ENCODE results near the gene DLG4. TPM values are rescaled to one million over a fixed set of nuclear protein-coding genes. Genes with fewer than 3 reads are reported as not detected.

The DLG4 gene
- total and polyA plus RNA-seq, 2 donors (not counting 1 experiment from before 2014, with no cell fraction given): 2.0 to 12.5 TPM

DNA sequence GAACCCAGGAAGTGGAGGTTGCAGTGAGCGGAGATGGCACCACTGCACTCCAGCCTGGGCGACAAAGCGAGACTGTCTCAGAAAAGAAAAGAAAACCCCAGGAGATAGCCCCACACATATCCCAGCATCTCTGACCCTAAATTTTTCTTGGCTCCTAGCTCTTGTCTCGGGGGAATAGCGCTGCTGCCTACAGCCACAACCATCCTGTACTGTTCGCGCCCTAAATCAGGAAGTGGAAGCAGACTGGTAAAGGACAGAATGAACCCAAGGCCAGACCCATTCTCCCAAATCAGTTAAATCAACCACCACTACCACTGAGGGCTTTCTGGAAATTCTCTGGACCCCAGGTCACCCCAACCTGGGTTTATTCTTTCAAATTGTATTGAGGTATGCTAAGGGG is 30.2 kb upstream of the DLG4 start:
- no peaks in the 10 kb centered on the region for H3K27me3 ChIP-seq (replicated peaks in 1 of 4; ENCODE audit: control extremely low read depth in 1 of 4, control insufficient read depth in 3 of 4, insufficient read depth in 4 of 4, low read length in 3 of 4)
- peak overlapping the region; percentile 94 for H3K9ac ChIP-seq (ENCODE audit: low read length)
- peak overlapping the region; percentile 39 to 90 (median 78) for H3K4me3 ChIP-seq (ENCODE audit: control extremely low read depth in 1 of 5, extremely low read depth in 1 of 5, insufficient read depth in 1 of 5, low read depth in 2 of 5, low read length in 4 of 5)
- peaks cover 30 to 33% of the 10 kb centered on the region in 2 donors for H3K4me1 ChIP-seq (ENCODE audit: control insufficient read depth in 2 of 2, insufficient read depth in 2 of 2, low read length in 2 of 2)
- no peak for ATAC-seq (ENCODE audit: low read depth)
- Mint-ChIP-seq H3K27me3 (no peaks in the 10 kb centered on the region), H3K4me1 (peaks cover 44% of the 10 kb centered on the region), H3K9me3 (ENCODE audit: insufficient read depth) (no peaks in the 10 kb centered on the region), H3K4me3 (peak overlapping the region; percentile 94), H3K27ac (peak overlapping the region; percentile 94)
- peaks cover 11 to 31% of the 10 kb centered on the region in 2 experiments for H3K36me3 ChIP-seq (replicated peaks in 1 of 2; ENCODE audit: control extremely low read depth in 1 of 2, control insufficient read depth in 1 of 2, extremely low read depth in 1 of 2, insufficient read depth in 2 of 2, low read length in 1 of 2)
- POLR2A ChIA-PET: interaction anchor here (1.1 to 3.6 kb wide), 3 partner anchors 11 to 30 kb away, joined by 3 to 26 read pairs (median 7); partner anchors contain the start of genes ACADVL, DLG4, DVL2 and PHF23
- H4K20me1 ChIP-seq (ENCODE audit: control insufficient read depth, insufficient read depth, low read length, poor library complexity, severe bottlenecking): peaks cover 18% of the 10 kb centered on the region
- intact Hi-C loops (cut with micrococcal nuclease): loop anchor here (5.0 kb wide), 2 partner anchors 437 to 607 kb away; partner anchors contain the start of genes CYB5D1, NAA38, TMEM88 and TP53
- peak overlapping the region; percentile 99 for H3K4me2 ChIP-seq (replicated peaks; ENCODE audit: low read depth, low read length, poor library complexity, severe bottlenecking)
- H3K9me3 ChIP-seq (ENCODE audit: control extremely low read depth in 1 of 3, control insufficient read depth in 2 of 3, insufficient read depth in 1 of 3, low read length in 2 of 3): no peaks in the 10 kb centered on the region
- H3K79me2 ChIP-seq (ENCODE audit: control insufficient read depth, insufficient read depth, low read length): peaks cover 64% of the 10 kb centered on the region
- peak; percentile 53 for DNase-seq
- no peak overlapping the region for H2AFZ ChIP-seq (ENCODE audit: insufficient read depth, low read depth, low read length, poor library complexity, severe bottlenecking)
- TF ChIP-seq CTCF (IDR thresholded peaks at IDR 0.05) (no peak), EZH2 (IDR thresholded peaks at IDR 0.05; ENCODE audit: borderline replicate concordance, insufficient read depth, low read depth, low read length, poor library complexity, severe bottlenecking) (no peak)
- H3K27ac ChIP-seq (ENCODE audit: low read length in 2 of 2): peak overlapping the region; percentile 13 to 100
- CTCF ChIA-PET: interaction anchor here (1.0 to 1.3 kb wide), 2 partner anchors 9 to 44 kb away, joined by 3 to 4 read pairs; no protein-coding TSS in a partner anchor
- WGBS (ENCODE audit: insufficient coverage): 50% methylated on average over 5 of the region's 7 CpGs

DNA sequence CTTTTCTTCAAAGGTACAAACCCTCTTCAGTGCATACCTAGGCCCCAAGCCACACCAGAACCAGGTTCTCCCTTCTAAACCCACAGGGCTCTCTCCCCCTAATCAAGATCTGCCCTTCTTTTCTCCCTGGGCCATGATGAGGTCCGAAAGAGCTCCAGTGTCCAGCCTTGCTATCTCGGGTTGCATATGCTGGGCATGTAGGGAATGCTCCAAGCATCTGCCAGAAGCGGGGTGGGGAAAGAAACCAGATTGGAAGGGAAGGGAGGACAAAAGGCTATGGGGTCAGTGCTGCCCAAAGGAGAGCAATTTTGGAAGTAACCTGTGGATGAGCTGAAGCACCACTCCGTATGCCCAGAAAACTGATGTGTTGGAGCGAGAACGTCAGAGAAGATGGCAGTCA is 29.6 kb upstream of the DLG4 start:
- TF ChIP-seq EZH2 (IDR thresholded peaks at IDR 0.05; ENCODE audit: borderline replicate concordance, insufficient read depth, low read depth, low read length, poor library complexity, severe bottlenecking) (no peak), CTCF (IDR thresholded peaks at IDR 0.05) (no peak)
- H3K4me2 ChIP-seq (replicated peaks; ENCODE audit: low read depth, low read length, poor library complexity, severe bottlenecking): peak overlapping the region; percentile 25
- H3K36me3 ChIP-seq (replicated peaks in 1 of 2; ENCODE audit: control extremely low read depth in 1 of 2, control insufficient read depth in 1 of 2, extremely low read depth in 1 of 2, insufficient read depth in 2 of 2, low read length in 1 of 2): peaks cover 11 to 31% of the 10 kb centered on the region in 2 experiments
- ATAC-seq (ENCODE audit: low read depth): no peak
- no peak overlapping the region for H2AFZ ChIP-seq (ENCODE audit: insufficient read depth, low read depth, low read length, poor library complexity, severe bottlenecking)
- no peaks in the 10 kb centered on the region for H3K27me3 ChIP-seq (replicated peaks in 1 of 4; ENCODE audit: control extremely low read depth in 1 of 4, control insufficient read depth in 3 of 4, insufficient read depth in 4 of 4, low read length in 3 of 4)
- peak overlapping the region in 1 of 2 donors; percentile 100 for H3K27ac ChIP-seq (ENCODE audit: low read length in 2 of 2)
- no peaks in the 10 kb centered on the region for H3K9me3 Mint-ChIP-seq (ENCODE audit: insufficient read depth)
- H3K4me1 ChIP-seq (ENCODE audit: control insufficient read depth in 2 of 2, insufficient read depth in 2 of 2, low read length in 2 of 2): peaks cover 30 to 33% of the 10 kb centered on the region in 2 donors
- no peaks in the 10 kb centered on the region for H3K9me3 ChIP-seq (ENCODE audit: control extremely low read depth in 1 of 3, control insufficient read depth in 2 of 3, insufficient read depth in 1 of 3, low read length in 2 of 3)
- intact Hi-C loops (cut with micrococcal nuclease): no loop called here
- POLR2A ChIA-PET: interaction anchor here (1.1 to 3.6 kb wide), 3 partner anchors 10 to 29 kb away, joined by 3 to 26 read pairs (median 7); partner anchors contain the start of genes ACADVL, DLG4, DVL2 and PHF23
- no peak for DNase-seq
- H3K4me3 Mint-ChIP-seq: peak overlapping the region; percentile 94
- H3K79me2 ChIP-seq (ENCODE audit: control insufficient read depth, insufficient read depth, low read length): peaks cover 60% of the 10 kb centered on the region
- peaks cover 18% of the 10 kb centered on the region for H4K20me1 ChIP-seq (ENCODE audit: control insufficient read depth, insufficient read depth, low read length, poor library complexity, severe bottlenecking)
- 93% methylated on average over 5 of the region's 6 CpGs for WGBS (ENCODE audit: insufficient coverage)
- peak overlapping the region; percentile 70 for H3K27ac Mint-ChIP-seq
- H3K4me1 Mint-ChIP-seq: peaks cover 44% of the 10 kb centered on the region
- no peaks in the 10 kb centered on the region for H3K27me3 Mint-ChIP-seq
- H3K9ac ChIP-seq (ENCODE audit: low read length): no peak overlapping the region
- CTCF ChIA-PET: interaction anchor here (1.0 to 1.3 kb wide), 2 partner anchors 9 to 43 kb away, joined by 3 to 4 read pairs; no protein-coding TSS in a partner anchor
- no peak overlapping the region for H3K4me3 ChIP-seq (ENCODE audit: control extremely low read depth in 1 of 5, extremely low read depth in 1 of 5, insufficient read depth in 1 of 5, low read depth in 2 of 5, low read length in 4 of 5)

Measured in B cell (primary cell).